HL-60 (cell line): ENCODE results near the gene CDC37L1.

Source experiments
- DNase-seq, 2 experiments: peaks; one replicate each; pipeline ENCODE4 v3.0.0-alpha.2; 2010 to 2020; ENCODE audit warnings: low read depth in 1 of 2, low spot score in 1 of 2
- H3K27ac ChIP-seq: fragments of 250-450 bp; sonication (Bioruptor Pico); replicated peaks from 2 replicates; pipeline ENCODE4 v1.5.1; 2020; ENCODE audit warnings: mild to moderate bottlenecking, moderate library complexity
- H3K27me3 ChIP-seq: fragments of 250-450 bp; sonication (Bioruptor Pico); 2 replicates; pipeline ENCODE4 v1.5.1; 2021; ENCODE audit warnings: mild to moderate bottlenecking, moderate library complexity; ENCODE audit not compliant: insufficient read depth, poor library complexity, severe bottlenecking
- H3K4me3 ChIP-seq: replicated peaks from 2 replicates; pipeline ENCODE4 v1.5.1; 2011; ENCODE audit warnings: mild to moderate bottlenecking, control low read depth, low read length; ENCODE audit not compliant: insufficient read depth
- GABPA ChIP-seq: IDR thresholded peaks from 2 replicates; pipeline ENCODE4 v1.6.1; 2012; ENCODE audit warnings: low read depth
- POLR2AphosphoS5 ChIP-seq: IDR thresholded peaks from 2 replicates; pipeline ENCODE4 v1.6.1; 2012; ENCODE audit warnings: low read depth
- SPI1 ChIP-seq: IDR thresholded peaks from 2 replicates; pipeline ENCODE4 v1.6.1; 2012; ENCODE audit warnings: low read depth, mild to moderate bottlenecking, borderline replicate concordance
- TF ChIP-seq, protein P1 (sequence below): IDR thresholded peaks from one replicate; pipeline ENCODE4 v1.5.1; 2011; ENCODE audit warnings: low read length, control low read depth, inconsistent platforms; ENCODE audit not compliant: insufficient read depth
- TF ChIP-seq, protein P2 (sequence below): IDR thresholded peaks from 2 replicates; pipeline ENCODE4 v1.6.1; 2012; ENCODE audit warnings: low read depth; ENCODE audit not compliant: insufficient replicate concordance

CDC37L1 gene

DNA sequence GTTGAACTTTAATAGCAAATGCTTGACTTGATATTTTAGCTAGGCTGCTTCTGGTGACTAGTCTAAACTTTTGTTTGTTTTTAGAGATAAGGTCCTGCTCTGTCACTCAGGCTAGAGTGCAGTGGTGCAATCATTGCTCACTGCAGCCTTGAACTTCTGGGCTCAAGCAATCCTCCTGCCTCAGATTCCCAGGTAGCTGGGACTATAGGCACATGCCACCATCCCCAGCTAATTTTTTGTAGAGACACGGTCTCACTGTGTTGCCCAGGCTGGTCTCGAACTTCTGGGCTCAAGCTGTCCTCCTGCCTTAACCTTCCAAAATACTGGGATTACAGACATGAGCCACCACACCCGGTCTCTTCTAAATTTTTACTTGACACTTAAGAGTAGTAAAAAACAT, 20.7 kb downstream of the CDC37L1 start:
- no peak for TF ChIP-seq POLR2AphosphoS5
- TF ChIP-seq, protein P1, sequence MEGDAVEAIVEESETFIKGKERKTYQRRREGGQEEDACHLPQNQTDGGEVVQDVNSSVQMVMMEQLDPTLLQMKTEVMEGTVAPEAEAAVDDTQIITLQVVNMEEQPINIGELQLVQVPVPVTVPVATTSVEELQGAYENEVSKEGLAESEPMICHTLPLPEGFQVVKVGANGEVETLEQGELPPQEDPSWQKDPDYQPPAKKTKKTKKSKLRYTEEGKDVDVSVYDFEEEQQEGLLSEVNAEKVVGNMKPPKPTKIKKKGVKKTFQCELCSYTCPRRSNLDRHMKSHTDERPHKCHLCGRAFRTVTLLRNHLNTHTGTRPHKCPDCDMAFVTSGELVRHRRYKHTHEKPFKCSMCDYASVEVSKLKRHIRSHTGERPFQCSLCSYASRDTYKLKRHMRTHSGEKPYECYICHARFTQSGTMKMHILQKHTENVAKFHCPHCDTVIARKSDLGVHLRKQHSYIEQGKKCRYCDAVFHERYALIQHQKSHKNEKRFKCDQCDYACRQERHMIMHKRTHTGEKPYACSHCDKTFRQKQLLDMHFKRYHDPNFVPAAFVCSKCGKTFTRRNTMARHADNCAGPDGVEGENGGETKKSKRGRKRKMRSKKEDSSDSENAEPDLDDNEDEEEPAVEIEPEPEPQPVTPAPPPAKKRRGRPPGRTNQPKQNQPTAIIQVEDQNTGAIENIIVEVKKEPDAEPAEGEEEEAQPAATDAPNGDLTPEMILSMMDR: no peak
- no peak for TF ChIP-seq SPI1
- TF ChIP-seq, protein P2, sequence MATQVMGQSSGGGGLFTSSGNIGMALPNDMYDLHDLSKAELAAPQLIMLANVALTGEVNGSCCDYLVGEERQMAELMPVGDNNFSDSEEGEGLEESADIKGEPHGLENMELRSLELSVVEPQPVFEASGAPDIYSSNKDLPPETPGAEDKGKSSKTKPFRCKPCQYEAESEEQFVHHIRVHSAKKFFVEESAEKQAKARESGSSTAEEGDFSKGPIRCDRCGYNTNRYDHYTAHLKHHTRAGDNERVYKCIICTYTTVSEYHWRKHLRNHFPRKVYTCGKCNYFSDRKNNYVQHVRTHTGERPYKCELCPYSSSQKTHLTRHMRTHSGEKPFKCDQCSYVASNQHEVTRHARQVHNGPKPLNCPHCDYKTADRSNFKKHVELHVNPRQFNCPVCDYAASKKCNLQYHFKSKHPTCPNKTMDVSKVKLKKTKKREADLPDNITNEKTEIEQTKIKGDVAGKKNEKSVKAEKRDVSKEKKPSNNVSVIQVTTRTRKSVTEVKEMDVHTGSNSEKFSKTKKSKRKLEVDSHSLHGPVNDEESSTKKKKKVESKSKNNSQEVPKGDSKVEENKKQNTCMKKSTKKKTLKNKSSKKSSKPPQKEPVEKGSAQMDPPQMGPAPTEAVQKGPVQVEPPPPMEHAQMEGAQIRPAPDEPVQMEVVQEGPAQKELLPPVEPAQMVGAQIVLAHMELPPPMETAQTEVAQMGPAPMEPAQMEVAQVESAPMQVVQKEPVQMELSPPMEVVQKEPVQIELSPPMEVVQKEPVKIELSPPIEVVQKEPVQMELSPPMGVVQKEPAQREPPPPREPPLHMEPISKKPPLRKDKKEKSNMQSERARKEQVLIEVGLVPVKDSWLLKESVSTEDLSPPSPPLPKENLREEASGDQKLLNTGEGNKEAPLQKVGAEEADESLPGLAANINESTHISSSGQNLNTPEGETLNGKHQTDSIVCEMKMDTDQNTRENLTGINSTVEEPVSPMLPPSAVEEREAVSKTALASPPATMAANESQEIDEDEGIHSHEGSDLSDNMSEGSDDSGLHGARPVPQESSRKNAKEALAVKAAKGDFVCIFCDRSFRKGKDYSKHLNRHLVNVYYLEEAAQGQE: no peak
- TF ChIP-seq GABPA: no peak
- no peaks in the 10 kb centered on the region for H3K27me3 ChIP-seq
- H3K4me3 ChIP-seq: no peak overlapping the region
- no peak for DNase-seq
- no peak overlapping the region for H3K27ac ChIP-seq

DNA sequence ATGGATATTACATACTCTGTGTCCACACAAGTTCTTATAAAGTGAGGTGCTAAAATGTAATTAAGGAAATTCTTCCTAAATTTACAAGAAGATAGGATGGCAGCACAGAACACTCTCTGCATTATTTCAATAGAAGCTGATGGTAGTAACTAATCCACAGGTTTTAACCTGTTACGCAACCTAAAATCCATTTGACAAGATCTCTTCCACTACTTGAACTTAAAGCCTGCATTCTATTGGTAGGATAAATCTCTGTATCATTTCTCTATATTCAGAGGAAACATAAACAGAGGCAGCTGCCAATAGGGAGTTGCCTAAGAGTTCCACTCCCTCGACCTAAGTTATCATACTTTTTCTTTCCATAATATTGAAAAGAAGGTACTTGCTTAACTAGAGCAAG, 21.6 kb downstream of the CDC37L1 start:
- Histone ChIP-seq H3K27me3 (no peaks in the 10 kb centered on the region), H3K27ac (no peak overlapping the region), H3K4me3 (no peak overlapping the region)
- TF ChIP-seq SPI1 (no peak), GABPA (no peak), POLR2AphosphoS5 (no peak)
- TF ChIP-seq, protein P2: no peak
- TF ChIP-seq, protein P1: no peak
- DNase-seq: no peak

DNA sequence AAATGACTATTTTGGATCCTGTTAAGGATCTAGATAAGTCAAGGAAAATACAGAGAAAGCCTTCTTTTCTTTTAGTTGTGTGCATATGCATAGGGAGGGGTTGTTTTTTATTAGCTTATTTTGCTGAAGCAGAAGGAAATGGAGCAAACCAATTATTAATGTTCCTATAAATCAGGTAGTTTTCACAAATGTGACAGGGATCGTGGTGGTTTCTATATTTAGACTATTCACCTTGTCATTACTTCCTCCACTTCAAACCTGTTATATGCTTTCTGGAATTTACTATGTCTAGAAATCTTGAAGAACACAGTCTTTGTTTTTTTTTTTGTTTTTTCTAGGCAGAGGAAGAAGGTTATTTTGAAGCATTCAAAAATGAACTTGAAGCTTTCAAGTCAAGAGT, 22.2 kb downstream of the CDC37L1 start:
- TF ChIP-seq POLR2AphosphoS5: no peak
- TF ChIP-seq, protein P1: no peak
- TF ChIP-seq SPI1: no peak
- no peak for TF ChIP-seq GABPA
- TF ChIP-seq, protein P2: no peak
- DNase-seq: no peak
- Histone ChIP-seq H3K4me3 (no peak overlapping the region), H3K27ac (no peak overlapping the region), H3K27me3 (no peaks in the 10 kb centered on the region)
